ENCODE results near the gene CPE. TPM values are rescaled to one million over a fixed set of nuclear protein-coding genes. Genes with fewer than 3 reads are reported as not detected.

CPE gene
- total RNA-seq, 1 donor: 15.1 TPM

- no peak overlapping the region for H3K4me3 ChIP-seq (ENCODE audit: low read depth, low read length)
- TF ChIP-seq CTCF (IDR thresholded peaks at IDR 0.05; ENCODE audit: insufficient read depth, low read depth, low read length): no peak
- DNase-seq (ENCODE audit: low read depth): no peak
These were observed 85.6 kb downstream of the CPE start for GRCh38 chr4:165464376-165464775.

GRCh38 chr4:165464813-165465381 lies 86.1 kb downstream of the CPE start:
- peak; percentile 64 for DNase-seq (ENCODE audit: low read depth)
- TF ChIP-seq CTCF (IDR thresholded peaks at IDR 0.05; ENCODE audit: insufficient read depth, low read depth, low read length): peak; percentile 71

DNA sequence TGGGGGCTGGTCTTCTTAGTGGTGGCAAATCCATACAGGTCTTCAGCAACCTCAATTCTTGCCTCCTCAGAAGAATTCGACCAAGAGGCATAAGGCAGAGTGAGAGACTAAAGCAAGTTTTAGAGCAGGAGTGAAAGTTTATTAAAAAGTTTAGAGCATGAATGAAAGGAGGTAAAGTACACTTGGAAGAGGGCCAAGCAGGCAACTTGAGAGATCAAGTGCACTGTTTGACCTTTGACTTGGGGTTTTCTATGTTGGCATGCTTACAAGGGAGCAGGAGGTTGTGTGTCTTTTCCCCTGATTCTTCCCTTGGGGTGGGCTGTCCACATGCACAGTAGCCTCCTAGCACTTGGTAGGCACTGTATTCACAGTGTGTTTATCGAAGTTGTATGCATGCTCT lies 91.2 kb downstream of the CPE start:
- no peak for DNase-seq (ENCODE audit: low read depth)
- H3K4me3 ChIP-seq (ENCODE audit: low read depth, low read length): no peak overlapping the region
- no peak for TF ChIP-seq CTCF (IDR thresholded peaks at IDR 0.05; ENCODE audit: insufficient read depth, low read depth, low read length)

More at GRCh38 chr4:165464813-165465381, 86.1 kb downstream of the CPE start:
- H3K4me3 ChIP-seq (ENCODE audit: low read depth, low read length): no peak overlapping the region

DNA sequence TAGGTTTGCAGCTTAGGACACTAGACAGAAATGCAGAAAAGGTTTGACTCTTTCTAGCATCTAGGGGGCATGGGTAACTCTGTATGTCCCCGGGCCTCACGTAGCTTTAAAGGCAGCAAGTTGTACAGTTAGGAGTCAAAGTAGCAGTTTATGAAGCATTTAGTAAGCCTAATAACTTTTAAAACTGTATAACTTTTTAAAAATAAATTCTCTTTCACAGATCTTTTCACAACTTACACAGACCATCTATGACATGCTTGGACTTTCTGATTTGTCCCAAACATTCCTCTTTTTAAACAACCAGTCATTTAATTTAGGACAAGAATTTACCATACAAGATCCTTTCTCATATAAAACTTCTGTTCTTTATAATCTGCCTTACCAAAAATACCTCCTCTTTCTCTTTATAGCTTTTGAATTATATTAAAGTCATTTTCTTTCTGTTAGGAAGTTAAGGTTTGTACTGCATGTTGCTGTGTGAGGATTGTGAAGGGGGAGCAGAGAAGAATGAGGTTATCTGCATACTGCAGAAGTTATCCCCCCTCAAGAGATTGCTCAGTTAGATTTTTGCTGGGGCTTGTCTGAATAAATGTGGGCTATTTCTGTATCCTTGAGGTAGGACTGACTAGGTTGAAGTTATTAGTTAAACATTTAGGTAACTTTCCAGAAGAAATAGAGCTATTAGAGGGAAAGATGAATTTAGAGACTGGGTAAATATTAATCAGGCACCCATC lies 94.3 kb downstream of the CPE start:
- no peak overlapping the region for H3K4me3 ChIP-seq (ENCODE audit: low read depth, low read length)
- no peak for DNase-seq (ENCODE audit: low read depth)
- no peak for TF ChIP-seq CTCF (IDR thresholded peaks at IDR 0.05; ENCODE audit: insufficient read depth, low read depth, low read length)

DNA sequence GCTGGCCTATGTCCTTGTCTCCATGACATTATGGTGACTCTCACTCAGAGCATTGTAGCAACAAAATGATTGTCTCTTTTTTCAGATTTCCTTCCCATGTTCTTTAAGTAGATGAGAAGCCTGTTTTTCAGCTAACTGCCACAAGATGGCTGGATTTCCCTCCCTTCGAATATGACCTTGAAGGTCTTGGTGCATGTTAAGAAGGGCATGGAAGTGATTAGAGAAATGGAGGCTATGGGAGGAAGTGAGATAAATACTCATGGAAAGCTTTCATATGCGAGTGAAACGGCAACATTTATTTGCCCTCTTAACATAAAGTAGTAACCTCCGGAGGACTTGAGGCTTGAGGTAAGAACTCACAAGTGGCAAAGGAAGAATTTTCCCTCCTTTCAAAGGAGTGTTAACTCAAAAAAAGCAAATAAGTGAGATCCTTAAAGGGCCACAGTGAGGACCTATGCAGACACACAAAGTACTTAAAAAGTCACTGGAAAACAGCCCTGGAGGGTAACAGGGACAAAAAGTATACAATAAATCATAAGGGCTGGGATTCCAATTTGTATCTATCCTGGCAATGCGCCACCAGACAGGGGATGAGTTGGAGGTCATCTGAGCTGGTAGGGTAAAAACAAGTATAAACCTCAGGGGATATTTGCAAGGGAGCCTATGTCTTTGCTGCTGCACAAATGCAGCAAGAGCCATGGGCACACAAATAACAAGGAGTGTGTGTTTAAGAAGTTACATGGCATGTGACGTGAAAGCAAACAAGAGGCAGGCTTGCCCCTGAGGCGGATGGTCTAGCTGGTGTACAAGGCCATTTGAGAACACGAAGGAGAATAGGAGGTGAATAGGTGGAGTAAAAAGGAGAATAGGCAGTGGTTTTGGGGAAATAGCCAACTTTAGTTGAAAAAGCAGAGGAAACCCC lies 96.2 kb downstream of the CPE start:
- TF ChIP-seq CTCF (IDR thresholded peaks at IDR 0.05; ENCODE audit: insufficient read depth, low read depth, low read length): no peak
- no peak overlapping the region for H3K4me3 ChIP-seq (ENCODE audit: low read depth, low read length)

GRCh38 chr4:165475706-165476070 lies 96.9 kb downstream of the CPE start:
- no peak for DNase-seq (ENCODE audit: low read depth)
- no peak overlapping the region for H3K4me3 ChIP-seq (ENCODE audit: low read depth, low read length)
- TF ChIP-seq CTCF (IDR thresholded peaks at IDR 0.05; ENCODE audit: insufficient read depth, low read depth, low read length): no peak

More for the DNA sequence above, 96.2 kb downstream of the CPE start:
- no peak for DNase-seq (ENCODE audit: low read depth)

Data from fibroblast of villous mesenchyme (primary cell).